Mononuclear cell (primary cell): ENCODE results near the gene BICDL1. TPM values are rescaled to one million over a fixed set of nuclear protein-coding genes. Genes with fewer than 3 reads are reported as not detected.

ENCODE experiments used
- H3K27me3 ChIP-seq: 2 replicates; pipeline ENCODE4 v1.6.0; 2011; ENCODE audit warnings: low read length, control low read depth; ENCODE audit not compliant: insufficient read depth
- H3K4me1 ChIP-seq: 2 replicates; pipeline ENCODE4 v1.5.1; 2011; ENCODE audit warnings: mild to moderate bottlenecking, low read length, control low read depth; ENCODE audit not compliant: insufficient read depth
- H3K4me3 ChIP-seq: 2 replicates; pipeline ENCODE4 v1.5.1; 2011; ENCODE audit warnings: mild to moderate bottlenecking, low read length, moderate library complexity
- H3K9me3 ChIP-seq: 2 replicates; pipeline ENCODE4 v1.5.1; 2011; ENCODE audit warnings: low read depth, mild to moderate bottlenecking, control low read depth, low read length
- total RNA-seq: library from RNA; depleted of rRNA; stranded (reverse); fragments of >200 nt; gene quantifications from one replicate; pipeline ENCODE4 v1.2.3, GENCODE V29; 2012

BICDL1 gene
- total RNA-seq, 1 donor = 60.9 TPM

DNA sequence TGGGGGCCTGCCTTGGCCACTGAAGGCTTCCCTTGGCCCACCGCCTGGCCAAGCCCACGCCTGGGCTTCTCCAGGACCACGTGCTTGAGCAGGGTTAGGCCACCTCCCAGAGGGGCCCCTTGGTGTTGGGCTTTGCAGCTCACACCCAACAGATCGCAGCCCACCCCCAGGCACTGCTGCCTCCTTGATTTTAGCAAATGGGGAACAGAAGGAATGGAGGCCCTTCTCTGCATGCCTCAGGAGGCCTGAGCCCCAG is 104.2 kb downstream of the BICDL1 start:
- Histone ChIP-seq H3K4me3 (no peak overlapping the region), H3K27me3 (no peaks in the 10 kb centered on the region), H3K4me1 (no peaks in the 10 kb centered on the region), H3K9me3 (no peaks in the 10 kb centered on the region)

DNA sequence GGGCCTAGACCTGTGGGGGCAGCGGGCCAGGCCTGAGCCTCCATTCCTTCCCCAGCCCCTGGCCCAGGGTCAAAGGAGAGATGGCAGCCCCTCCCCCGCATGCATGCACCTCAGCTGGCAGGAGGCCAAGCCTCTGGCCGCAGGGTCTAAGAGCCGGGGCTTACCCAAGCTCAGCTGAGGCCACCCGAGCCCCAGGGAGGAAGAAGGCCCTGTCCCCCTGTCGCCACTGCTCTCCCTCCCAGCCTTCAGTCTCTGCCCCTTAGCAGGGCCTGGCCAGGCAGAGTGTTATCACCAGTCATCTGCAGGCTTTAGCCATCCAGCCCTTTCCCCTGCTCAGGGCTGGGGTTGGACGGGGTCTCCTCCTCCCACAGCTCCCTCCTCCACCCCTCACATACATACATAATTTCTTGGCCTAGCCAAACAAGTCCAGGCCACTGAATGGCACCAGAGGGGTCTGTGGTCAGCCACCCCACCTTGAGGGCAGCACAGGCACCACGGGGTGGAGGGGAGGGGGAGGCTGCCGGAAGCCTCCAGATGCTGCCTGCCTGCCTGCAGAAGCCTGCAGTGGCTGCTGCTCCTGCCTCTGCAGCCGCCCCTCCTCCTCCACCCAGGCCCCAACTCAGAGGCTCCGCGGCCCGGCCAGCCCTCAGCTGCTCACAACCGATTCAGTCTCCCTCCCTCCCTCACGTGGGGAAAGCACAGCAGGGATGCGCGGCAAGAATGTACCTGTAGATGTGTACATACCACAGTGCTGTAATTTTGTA is 104.7 kb downstream of the BICDL1 start:
- no peaks in the 10 kb centered on the region for H3K9me3 ChIP-seq
- no peak overlapping the region for H3K4me3 ChIP-seq
- H3K27me3 ChIP-seq = no peaks in the 10 kb centered on the region
- no peaks in the 10 kb centered on the region for H3K4me1 ChIP-seq

DNA sequence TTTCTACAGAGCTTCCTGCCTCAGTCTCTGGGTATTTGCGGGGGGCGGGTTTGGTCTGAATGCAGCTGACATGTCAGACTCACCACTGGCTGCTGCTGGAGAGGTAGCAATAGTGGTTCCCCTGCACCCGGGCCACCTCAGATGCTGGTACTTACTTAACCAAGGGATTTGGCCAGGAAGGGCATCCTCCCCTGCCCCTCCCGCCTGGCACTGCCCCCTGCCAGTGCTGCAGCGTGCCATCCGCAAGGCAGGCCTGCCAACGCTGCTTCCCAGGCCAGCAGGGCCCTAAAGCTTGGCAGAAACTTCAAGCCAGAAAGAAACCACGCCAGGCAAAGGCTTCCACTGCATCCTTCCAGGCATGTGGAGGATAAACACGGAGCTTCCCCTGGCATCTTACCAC is 105.4 kb downstream of the BICDL1 start:
- Histone ChIP-seq H3K27me3 (no peaks in the 10 kb centered on the region), H3K9me3 (no peaks in the 10 kb centered on the region), H3K4me3 (no peak overlapping the region), H3K4me1 (no peaks in the 10 kb centered on the region)

DNA sequence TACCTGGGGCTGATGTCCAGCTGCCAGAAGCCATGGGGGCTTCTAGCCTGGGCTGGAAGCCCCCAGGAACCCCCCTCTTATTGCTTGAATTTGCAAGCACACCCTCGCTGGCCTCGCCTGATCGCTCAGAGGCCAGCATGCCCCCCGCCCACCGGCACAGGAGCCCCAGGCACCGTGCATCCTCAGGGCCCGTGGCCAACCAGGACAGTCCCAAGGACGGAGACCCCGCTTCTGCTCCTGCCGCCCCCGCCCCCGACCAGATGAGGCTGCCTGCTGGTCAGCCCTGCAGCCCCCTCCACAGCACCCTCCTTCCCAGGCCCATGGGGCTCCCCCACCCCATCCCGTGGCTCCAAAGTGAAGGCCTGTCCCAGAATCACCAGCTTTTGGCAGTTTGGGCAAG is 106.3 kb downstream of the BICDL1 start:
- H3K4me1 ChIP-seq = no peaks in the 10 kb centered on the region
- no peaks in the 10 kb centered on the region for H3K9me3 ChIP-seq
- H3K4me3 ChIP-seq = no peak overlapping the region
- H3K27me3 ChIP-seq = no peaks in the 10 kb centered on the region

DNA sequence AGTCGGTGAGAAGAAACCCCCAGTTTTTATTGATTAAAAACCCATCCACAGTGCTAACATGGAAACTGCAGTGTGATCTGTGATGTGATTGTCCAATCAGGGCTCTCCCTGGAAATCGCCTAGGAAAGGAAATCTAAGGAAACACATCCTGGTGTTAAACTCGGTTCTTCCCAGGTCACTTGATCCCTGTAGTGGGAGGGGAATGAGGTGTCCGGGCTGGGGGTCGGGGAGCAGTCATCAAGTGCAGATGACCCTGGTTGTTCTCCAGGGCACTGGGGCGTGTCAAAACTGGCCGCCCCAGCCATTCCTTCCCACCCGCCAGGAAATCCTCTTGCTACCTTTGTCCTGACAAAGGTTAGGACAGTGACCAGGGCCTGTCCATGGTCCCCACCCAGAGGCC is 106.7 kb downstream of the BICDL1 start:
- Histone ChIP-seq H3K4me3 (no peak overlapping the region), H3K27me3 (no peaks in the 10 kb centered on the region), H3K9me3 (no peaks in the 10 kb centered on the region), H3K4me1 (no peaks in the 10 kb centered on the region)

DNA sequence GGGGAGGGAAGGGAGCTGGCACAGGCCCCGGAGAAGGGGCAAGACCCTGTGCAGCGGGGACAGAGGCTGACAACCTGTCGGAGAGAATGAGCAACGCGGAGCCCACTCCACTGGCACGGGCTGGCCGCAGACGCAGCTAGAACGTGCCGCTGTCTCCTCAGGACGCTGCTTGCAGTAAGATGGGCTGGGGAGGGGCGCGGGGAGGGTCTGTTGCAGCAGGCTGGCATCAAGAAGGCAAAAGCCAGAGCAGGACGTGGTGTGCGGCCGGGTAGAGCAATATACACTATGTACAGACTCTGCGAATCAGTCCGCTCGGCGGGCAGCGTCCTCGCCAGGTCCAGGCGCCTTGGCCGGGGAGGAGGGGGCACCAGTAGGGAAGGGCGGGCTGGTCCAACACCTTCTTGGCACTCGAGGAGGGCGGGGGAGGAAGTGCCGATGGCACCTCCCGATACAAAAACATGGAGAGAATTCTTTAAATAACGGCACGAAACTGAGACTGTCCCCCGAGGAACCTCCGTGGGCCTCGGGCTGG is 107.7 kb downstream of the BICDL1 start:
- no peak overlapping the region for H3K4me3 ChIP-seq
- H3K9me3 ChIP-seq = no peaks in the 10 kb centered on the region
- H3K27me3 ChIP-seq = no peaks in the 10 kb centered on the region
- peaks cover 4% of the 10 kb centered on the region for H3K4me1 ChIP-seq

DNA sequence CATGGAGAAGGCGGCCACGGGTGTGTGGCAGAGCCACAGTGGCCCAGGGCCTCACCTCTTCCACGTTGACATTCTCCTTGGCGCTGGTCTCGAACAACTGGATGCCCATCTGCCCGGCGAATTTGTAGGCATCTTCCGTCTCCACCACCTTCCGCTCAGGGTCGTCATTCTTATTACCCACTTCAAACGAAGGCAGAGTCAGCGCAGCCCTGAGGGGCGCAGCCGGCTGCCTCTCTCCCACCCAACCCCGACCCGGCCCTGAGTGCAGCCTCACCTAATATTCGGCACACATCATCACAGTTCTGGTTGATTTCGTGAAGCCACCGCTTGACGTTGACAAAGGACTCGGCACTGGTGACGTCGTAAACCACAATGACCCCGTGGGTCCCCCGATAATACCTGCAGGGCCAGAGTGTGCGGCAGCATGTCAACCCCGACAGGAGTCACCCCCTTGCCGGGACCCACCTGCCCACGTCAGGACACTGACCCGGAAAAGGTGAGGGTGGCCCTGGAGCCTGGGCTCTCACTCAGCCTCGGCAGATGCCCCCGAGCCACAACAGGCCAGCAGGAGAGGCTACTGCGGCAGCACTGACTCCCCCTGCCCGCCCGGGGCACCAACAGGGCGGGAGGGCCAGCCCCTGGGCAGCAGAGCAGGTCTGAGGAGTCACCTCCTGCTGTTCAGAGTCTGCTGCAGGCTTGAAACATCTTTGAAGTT is 109.9 kb downstream of the BICDL1 start:
- Histone ChIP-seq H3K4me1 (peaks cover 18% of the 10 kb centered on the region), H3K4me3 (no peak overlapping the region), H3K27me3 (no peaks in the 10 kb centered on the region), H3K9me3 (no peaks in the 10 kb centered on the region)

DNA sequence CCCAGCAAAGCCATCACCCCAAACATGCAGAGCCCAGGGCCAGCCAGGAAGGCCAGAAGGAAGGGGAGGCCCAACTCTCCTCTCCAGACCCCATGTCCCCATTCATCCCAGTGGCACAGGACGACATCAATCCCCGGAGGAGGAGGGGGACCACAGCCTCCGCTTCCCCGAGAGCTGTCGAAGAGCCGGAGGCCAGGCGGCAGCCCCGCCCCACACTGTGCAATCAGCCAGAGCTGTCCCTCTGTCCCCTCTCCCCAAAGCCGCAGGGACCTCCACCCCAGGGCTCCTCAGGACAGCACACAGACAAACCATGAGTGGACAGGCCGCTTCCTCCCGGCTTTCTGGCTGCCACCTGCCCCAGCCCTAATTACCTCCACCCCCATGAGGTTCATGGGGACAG is 110.7 kb downstream of the BICDL1 start:
- Histone ChIP-seq H3K4me3 (no peak overlapping the region), H3K4me1 (peaks cover 18% of the 10 kb centered on the region), H3K9me3 (no peaks in the 10 kb centered on the region), H3K27me3 (no peaks in the 10 kb centered on the region)

DNA sequence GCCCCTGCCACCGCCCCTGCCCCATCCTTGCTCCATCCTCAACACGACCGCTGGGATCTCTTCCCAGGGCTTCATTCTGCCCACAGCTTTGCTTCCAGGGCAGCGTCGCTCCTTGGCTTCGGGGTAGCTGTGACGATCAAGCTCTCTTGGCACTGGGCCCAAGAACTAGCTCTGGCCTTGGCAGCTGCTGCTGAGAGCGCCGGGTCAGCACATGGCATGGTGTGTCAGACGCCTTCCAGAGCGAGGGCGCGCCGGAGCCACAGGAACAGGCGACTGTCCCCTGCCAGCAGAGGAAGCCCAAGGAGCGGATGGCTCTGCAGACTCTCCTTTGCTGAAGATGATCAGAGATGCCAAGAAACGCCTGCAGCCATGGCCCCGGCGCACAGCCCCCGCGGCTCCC is 111.6 kb downstream of the BICDL1 start:
- Histone ChIP-seq H3K4me3 (no peak overlapping the region), H3K27me3 (no peaks in the 10 kb centered on the region), H3K4me1 (peaks cover 18% of the 10 kb centered on the region)

DNA sequence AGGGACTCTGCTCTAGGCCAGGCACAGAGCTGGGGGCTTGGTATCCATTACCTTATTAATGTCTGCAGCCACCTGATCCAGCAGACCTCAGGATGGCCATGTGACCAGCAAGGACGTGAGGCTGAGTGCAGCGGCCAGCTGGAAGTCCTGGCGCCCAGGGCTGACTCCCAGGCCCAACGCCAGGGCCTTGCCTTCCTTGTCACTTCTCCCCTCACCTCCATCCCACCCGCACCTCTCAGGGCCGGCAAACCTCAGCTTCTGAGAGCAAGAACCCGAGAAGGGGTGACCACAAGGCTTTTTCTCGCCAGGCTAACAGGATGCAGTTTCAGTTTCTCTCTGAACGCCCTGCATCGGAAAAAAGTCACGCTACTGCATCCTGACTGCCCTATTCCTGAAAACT is 112.1 kb downstream of the BICDL1 start:
- Histone ChIP-seq H3K27me3 (no peaks in the 10 kb centered on the region), H3K4me1 (peaks cover 18% of the 10 kb centered on the region), H3K9me3 (no peaks in the 10 kb centered on the region), H3K4me3 (no peak overlapping the region)

More for the DNA sequence above, 111.6 kb downstream of the BICDL1 start:
- H3K9me3 ChIP-seq = no peaks in the 10 kb centered on the region

DNA sequence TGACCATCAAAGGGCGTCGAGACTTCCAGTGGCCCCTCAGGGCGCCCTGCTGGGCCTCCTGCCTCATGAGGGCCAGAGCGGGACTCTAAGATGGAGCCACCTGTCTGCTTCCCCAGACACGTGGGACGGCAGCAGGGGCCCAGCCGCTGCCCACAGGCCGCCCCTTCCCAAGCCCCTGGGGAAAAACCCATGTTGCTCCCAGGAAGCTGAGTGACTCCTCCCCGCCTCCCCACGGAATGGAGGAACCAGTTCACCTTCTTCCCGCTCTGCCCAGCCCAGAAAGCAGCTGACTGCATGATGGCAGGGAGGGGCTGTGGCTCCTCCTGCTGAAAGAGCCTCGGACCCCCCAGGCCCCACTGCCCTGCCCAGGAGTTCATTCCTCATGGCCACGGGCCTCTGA is 112.6 kb downstream of the BICDL1 start:
- H3K4me3 ChIP-seq = no peak overlapping the region
- H3K9me3 ChIP-seq = no peaks in the 10 kb centered on the region
- peaks cover 18% of the 10 kb centered on the region for H3K4me1 ChIP-seq
- H3K27me3 ChIP-seq = no peaks in the 10 kb centered on the region

DNA sequence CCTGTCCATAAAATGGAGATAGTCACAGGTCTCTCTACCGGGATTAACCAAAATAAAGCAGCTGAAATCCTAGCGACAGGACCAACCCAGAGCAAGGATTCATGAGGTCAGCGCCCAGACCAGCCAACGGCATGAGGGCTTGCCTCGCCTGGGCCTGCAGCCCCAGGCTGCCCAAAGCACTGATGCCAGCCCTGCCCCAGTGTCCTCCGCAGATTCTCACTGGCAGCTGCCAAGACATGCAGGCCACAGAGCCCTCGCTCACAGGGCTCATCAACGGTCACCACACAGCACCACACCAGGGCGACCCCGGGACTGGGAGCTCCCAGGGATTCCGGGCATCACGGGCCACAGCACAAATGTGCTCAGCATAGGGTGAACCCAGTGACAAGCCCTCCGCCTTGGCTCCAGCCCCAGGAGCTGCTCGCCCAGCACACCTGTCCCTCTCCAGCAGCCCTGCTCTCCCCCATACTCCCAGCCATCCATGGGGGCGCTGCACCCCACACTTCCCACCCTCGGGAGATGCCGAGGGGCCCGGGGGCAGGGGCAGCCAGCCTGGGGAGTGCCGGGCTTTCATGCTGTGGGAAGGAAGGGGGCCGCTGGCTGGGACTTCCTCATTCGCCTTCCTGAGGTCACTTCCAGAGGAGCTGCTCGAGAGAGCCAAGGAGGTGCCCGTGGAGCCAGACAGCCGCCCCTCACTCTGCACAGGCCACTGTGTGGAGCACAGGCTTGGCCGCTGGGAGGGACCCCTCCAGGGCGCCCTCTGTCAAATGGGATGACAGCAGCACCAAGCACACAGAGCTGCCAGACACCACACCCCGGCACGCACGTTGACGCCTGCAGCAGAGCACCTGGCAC is 113.4 kb downstream of the BICDL1 start:
- Histone ChIP-seq H3K9me3 (no peaks in the 10 kb centered on the region), H3K4me1 (peaks cover 18% of the 10 kb centered on the region), H3K4me3 (no peak overlapping the region), H3K27me3 (no peaks in the 10 kb centered on the region)

DNA sequence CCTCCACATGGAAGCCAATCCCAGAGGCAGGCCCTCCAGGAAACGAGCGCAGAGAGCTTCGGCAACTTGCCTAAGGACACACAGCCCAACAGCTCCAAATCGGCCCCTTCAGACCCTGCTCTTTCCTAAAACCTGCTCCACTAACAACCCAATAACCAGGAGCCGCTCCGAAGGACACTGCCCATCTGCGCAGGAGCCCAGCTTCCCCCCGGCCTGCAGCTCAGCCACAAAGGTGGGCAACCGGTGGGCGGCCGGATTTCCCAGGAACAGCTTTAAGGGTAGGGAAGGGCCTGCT is 114.0 kb downstream of the BICDL1 start:
- no peaks in the 10 kb centered on the region for H3K27me3 ChIP-seq
- no peak overlapping the region for H3K4me3 ChIP-seq
- no peaks in the 10 kb centered on the region for H3K9me3 ChIP-seq
- peaks cover 21% of the 10 kb centered on the region for H3K4me1 ChIP-seq

DNA sequence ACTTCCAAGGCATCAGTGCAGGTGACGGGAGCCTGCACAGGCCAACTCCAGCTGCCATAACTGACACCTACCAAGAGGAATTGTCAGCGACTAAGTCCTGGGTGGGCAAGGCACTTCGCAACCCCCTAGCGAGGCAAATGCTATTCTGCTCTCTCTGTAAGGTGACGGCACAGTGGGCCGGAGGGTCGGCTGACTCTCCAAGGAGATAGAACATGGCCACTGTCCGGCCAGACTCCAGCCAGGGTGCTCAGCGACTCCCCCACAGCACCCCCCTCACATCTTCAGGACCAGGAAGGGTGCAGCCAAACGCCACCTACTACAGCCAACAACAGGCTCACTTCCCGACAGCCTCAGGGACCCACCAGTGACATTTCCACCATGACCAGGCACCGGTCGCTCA is 114.3 kb downstream of the BICDL1 start:
- Histone ChIP-seq H3K9me3 (no peaks in the 10 kb centered on the region), H3K4me1 (peaks cover 25% of the 10 kb centered on the region), H3K4me3 (no peak overlapping the region), H3K27me3 (no peaks in the 10 kb centered on the region)

DNA sequence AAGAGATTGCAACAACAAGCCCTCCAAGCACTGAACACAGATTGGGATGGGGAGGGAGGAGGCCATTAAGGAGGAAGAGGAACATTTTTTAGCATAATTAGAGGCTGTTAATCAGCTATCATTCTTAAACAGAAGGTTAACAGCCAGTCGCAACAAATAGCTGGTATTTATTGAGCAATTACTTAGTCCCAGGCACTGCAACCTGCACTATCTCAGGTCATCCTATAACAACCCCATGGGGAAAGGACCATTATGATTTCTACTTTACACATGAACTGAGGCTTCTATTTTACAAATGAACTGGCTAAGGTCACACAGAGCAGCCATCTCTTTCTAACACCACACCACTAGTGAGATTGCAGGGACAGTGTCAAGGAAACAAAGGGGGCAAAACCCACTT is 117.1 kb downstream of the BICDL1 start:
- H3K9me3 ChIP-seq = no peaks in the 10 kb centered on the region
- H3K4me1 ChIP-seq = peaks cover 52% of the 10 kb centered on the region
- H3K27me3 ChIP-seq = no peaks in the 10 kb centered on the region
- no peak overlapping the region for H3K4me3 ChIP-seq
